GM21360 (cell line): ENCODE data around the gene MYLK.

Experiments used
- ATAC-seq: cut with Tn5 transposase; IDR thresholded peaks from one replicate; pipeline ENCODE4 v1.9.1; 2021; ENCODE audit warnings: mild to moderate bottlenecking, moderate library complexity; ENCODE audit not compliant: unreplicated experiment

Gene MYLK

GRCh38 chr3:123798550-123798949 lies 85.6 kb downstream of the MYLK start:
- ATAC-seq: no peak

- no peak for ATAC-seq
These were observed 88.5 kb downstream of the MYLK start for GRCh38 chr3:123795471-123796251.

- ATAC-seq: no peak
These were observed 90.7 kb downstream of the MYLK start for GRCh38 chr3:123793425-123793824.

DNA sequence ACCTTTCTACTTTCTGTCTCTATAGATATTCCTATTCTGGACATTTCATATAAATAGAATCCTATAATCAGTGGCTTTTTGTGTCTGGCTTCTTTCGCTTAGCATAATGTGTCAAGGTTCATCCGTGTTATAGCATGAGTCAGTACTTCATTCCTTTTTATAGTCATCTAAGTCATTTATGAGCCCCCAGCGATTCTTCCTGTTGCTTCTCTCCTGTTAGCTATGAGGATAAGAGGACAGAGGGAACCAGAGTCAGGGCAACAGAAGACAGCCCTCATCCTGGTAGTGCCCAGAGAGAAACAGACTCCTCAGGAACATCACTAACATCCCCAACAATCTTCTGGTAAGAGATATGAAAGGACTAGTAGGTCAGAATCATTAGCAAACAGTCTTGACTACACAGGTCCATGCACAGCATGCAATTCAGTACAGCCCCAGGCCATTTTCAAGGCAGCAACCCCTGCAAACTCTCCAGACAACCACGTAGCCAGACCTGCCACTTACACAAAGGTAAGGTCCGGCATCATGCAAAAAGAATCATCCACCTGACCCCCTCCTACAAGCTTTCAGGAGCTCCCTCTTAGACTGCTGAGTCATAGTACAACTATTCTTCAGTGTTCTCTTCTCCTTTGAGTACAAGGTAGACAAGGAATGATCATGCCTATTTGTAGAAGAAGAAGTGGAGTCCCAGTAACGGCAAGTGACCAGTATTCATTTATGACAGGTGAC lies 91.5 kb downstream of the MYLK start:
- no peak for ATAC-seq

DNA sequence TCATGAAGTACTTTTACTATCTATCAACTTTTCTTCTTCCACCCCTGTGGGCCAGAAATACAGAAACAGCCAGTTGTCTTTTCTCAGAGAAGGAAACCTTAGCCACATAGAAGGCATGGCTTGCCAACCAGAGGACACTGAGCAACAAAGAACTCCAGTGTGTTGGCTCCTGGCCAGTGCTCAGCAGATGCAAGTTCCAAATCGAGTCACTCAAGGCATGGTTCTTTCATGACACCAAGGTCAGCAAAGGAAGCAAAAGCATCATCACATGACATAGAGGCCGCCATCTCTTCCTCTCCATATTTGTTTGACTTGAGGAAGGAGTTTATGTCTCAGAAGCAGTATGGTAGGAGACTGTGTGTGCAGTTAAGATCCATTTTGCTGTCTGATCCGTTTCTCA lies 92.2 kb downstream of the MYLK start:
- ATAC-seq: no peak

DNA sequence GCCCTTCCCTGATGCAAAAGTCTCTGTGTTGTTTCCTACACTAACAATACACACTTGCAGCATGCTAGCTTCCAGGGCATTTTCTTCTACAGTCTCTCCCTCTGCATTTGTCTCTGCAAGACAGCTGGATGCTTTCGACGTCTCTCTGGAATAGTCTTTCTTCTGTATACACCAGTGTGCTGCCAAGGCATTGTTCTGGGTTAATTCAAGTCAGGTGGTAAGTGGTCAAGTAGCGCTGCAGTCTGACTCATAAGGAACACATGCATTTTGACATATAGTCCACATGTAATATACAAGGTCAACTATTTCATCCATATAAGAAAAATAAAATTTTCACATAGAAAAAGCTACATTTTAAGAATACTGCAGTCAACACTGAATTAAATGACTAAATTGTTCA lies 92.7 kb downstream of the MYLK start:
- ATAC-seq: no peak

DNA sequence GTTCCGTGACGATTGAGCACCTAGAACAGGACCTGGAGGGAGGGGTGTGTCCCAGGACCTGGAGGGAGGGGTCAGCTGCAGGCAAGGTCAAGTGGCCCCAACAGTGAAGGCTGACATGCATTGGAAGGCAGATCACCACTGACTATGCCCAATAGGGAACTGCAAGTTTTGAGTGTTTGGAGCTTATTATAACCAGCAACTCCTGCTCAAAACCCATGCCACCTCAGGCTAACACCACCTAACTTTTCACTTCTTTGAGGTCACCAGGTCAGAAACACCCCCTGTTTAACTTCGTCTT lies 93.1 kb downstream of the MYLK start:
- no peak for ATAC-seq

GRCh38 chr3:123790254-123791072 lies 93.7 kb downstream of the MYLK start:
- ATAC-seq: no peak

GRCh38 chr3:123789760-123790159 lies 94.4 kb downstream of the MYLK start:
- no peak for ATAC-seq

DNA sequence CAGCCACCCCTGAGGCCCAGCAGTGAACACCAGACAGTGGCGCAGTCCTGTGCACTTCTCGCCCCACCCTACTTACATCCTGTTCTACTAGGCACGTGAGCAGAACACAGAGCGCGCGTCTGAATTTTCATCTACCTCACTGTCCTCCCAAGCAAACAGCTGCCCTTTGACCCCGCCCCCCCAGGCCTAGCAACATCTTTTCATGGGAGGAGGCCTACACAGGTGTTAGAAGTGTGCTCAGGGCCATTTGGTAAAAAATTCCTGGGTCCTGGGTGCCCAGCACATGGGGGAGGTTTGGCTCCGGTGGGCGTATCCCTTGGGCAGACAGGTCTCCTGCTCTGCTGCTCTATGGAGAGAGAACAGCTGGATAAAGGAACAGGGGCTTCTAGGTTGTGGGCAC lies 95.0 kb downstream of the MYLK start:
- no peak for ATAC-seq

- no peak for ATAC-seq
These were observed 95.4 kb downstream of the MYLK start for GRCh38 chr3:123788710-123789109.

- no peak for ATAC-seq
These were observed 97.0 kb downstream of the MYLK start for GRCh38 chr3:123787133-123787532.

DNA sequence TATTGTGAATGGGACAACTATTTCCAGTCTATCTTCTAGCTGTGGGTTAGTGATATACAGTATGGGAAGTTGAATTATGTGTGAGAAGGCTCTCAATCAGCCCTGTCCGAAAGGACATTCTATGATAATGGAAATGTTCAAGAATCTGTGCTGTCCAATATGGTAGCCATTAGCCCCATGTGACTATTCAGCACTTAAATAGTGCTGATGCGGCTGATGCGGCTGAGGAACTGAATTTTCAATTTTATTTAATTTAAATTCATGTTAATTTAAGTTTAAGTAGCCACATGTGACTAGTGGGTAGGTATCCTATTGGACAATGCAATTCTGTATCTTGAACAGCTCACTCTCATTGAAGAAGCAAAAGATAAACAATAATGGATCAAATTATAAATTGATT lies 98.5 kb downstream of the MYLK start:
- no peak for ATAC-seq

GRCh38 chr3:123783811-123784210 lies 100.3 kb downstream of the MYLK start:
- ATAC-seq: no peak

GRCh38 chr3:123783050-123783689 lies 101.0 kb downstream of the MYLK start:
- ATAC-seq: no peak

DNA sequence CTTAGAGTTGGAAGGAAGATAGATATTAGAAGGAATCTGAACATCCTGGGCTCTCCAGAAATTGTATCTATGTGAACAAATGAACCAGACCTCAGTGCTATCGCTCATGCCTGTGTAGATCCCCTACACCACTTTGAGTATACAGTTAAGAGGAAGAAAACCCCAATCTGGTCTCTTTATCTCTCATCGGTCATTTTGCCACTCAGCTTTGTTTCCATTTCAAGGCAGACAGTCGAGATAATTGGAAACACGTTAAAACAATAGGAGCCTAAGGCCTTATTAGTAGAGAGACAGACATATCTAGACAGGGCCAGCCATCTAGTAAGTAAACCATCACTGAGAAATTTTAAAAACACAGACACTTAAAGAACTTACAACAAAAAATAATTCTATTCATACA lies 101.6 kb downstream of the MYLK start:
- ATAC-seq: no peak

DNA sequence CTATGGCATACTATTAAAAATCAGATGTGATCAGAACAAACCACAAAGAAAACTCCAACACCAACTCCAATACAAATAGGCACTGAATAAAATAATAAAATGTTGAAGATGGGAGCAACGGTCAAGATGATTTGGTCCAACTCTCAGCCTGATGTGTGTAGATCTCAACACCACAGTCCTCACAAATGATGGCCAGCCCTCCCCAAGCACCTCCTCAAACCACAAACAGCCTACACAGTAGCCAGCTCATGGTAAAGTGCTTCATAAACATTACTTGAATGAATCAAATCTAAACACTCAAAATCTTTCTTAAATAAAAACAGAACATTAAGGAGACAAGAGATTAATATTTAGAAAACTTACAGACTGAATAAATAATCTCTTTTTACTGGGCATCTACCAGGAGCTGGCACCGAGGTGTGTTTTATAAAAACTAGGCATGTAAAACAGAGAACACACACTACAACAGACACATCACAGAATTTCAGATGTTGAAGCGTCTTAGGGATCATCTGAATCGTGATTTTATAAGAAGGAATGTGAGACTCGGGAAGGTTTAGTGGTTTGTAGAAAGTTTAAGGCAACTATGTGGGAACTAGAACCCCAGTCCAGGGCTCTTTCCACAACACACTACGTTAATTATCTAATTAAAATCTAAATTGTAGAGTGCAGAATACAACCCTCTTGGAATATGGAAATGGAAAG lies 102.4 kb downstream of the MYLK start:
- no peak for ATAC-seq

- ATAC-seq: no peak
These were observed 103.0 kb downstream of the MYLK start for GRCh38 chr3:123781138-123781537.

GRCh38 chr3:123780656-123781055 lies 103.5 kb downstream of the MYLK start:
- ATAC-seq: no peak

DNA sequence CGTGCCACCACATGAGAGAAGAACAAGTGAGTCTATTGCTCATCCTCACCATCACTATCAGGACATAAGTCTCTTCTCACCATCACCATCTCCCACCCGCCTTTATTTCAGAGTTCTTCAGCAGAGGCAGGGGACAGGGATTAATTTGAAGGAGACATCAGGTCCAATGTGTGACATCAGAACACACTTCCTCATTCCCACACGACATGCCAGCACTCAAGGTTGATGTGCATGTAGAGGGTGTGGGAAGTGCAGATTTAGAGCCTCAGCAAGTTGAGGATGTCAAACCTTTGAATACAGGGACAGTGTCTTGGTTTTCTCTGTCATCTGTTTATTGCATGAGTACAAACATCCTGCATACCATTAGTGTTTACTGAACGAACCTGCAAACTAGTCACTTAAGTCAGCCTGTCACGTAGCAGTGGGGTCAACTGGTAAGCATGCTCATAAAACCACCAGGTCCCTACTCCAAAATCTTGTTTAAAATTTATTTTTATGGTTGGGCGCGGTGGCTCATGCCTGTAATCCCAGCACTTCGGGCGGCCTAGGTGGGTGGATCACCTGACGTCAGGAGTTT lies 104.4 kb downstream of the MYLK start:
- no peak for ATAC-seq
